Transverse colon (tissue), 4 donors: ENCODE measurements around the gene AXDND1. TPM values are rescaled to one million over a fixed set of nuclear protein-coding genes. Genes with fewer than 3 reads are reported as not detected.

ENCODE experiments used
- DNase-seq: peaks from one replicate; pipeline ENCODE4 v3.0.0-alpha.2; 2019
- H3K27ac ChIP-seq, 4 donors: fragments of 200-600 bp; sonication (generic); 2 replicates each; pipeline ENCODE4 v1.5.1; 2016 to 2018; ENCODE audit warnings: inconsistent platforms in 4 of 4
- H3K27me3 ChIP-seq: fragments of 200-600 bp; sonication (generic); 2 replicates; pipeline ENCODE4 v1.5.1; 2017; ENCODE audit warnings: inconsistent platforms
- H3K36me3 ChIP-seq, 4 donors: fragments of 200-600 bp; sonication (generic); 2 replicates each; pipeline ENCODE4 v1.5.1; 2017 to 2019; ENCODE audit warnings: inconsistent platforms in 4 of 4
- H3K4me1 ChIP-seq, 4 donors: fragments of 200-600 bp; sonication (generic); 2 replicates each; pipeline ENCODE4 v1.5.1; 2017 to 2020; ENCODE audit warnings: inconsistent platforms in 4 of 4
- H3K4me3 ChIP-seq, 4 donors: fragments of 200-600 bp; sonication (generic); 1 replicate in 1 of 4; 2 replicates in 3 of 4; pipeline versions ENCODE4 v1.5.1 to v1.6.1; 2017 to 2019; ENCODE audit warnings: inconsistent platforms in 4 of 4
- H3K9me3 ChIP-seq, 2 donors: fragments of 200-600 bp; sonication (generic); 2 replicates each; pipeline ENCODE4 v1.5.1; 2017 to 2019; ENCODE audit warnings: inconsistent platforms in 2 of 2
- CTCF ChIP-seq, 5 experiments: fragments of 200-600 bp in 3 of 5; fragments of 450-650 bp in 2 of 5; sonication (generic) in 3 of 5; IDR thresholded peaks; 1 replicate in 2 of 5; 2 replicates in 3 of 5; pipeline ENCODE4 v1.5.1; 2016 to 2017; ENCODE audit warnings: antibody characterized with exemption in 5 of 5, inconsistent platforms in 3 of 5, mild to moderate bottlenecking in 2 of 5, moderate library complexity in 1 of 5
- EP300 ChIP-seq: sonication (generic); formaldehyde crosslinking; IDR thresholded peaks from one replicate; pipeline ENCODE4 v1.6.1; 2017; ENCODE audit warnings: antibody characterized with exemption, low read depth
- POLR2A ChIP-seq: fragments of 450-650 bp; IDR thresholded peaks from one replicate; pipeline ENCODE4 v1.6.1; 2016; ENCODE audit warnings: antibody characterized with exemption, mild to moderate bottlenecking, moderate library complexity
- POLR2AphosphoS5 ChIP-seq, 3 donors: sonication (generic); formaldehyde crosslinking; IDR thresholded peaks; one replicate each; pipeline ENCODE4 v1.6.1; 2016; ENCODE audit warnings: antibody characterized with exemption in 3 of 3
- WGBS, 2 donors: methylation state at CpG; one replicate each; pipeline ENCODE4 v1.1.5; 2018; ENCODE audit warnings: low coverage in 1 of 2; 5-methylcytosine and 5-hydroxymethylcytosine counted together
- in situ Hi-C, 4 donors: fragments of 200-750 bp; cut with MboI; loops; one replicate each; pipeline versions ENCODE4 v1.15.0 to v1.15.1; 2017; ENCODE audit warnings: low sequenced_read_pairs in 3 of 4, low pct_ligation_motif_present in 1 of 4, low pct_unique_long_range_greater_than_20kb in 1 of 4
- intact Hi-C: fragments of 100-400 bp; cut with DNase I; formaldehyde crosslinking; loops from one replicate; pipeline ENCODE4 v1.15.1; 2023; ENCODE audit warnings: low total_unique reads
- total RNA-seq, 4 donors: library from RNA; depleted of rRNA; stranded (reverse); fragments of >200 nt; gene quantifications; one replicate each; pipeline ENCODE4 v1.1.0, GENCODE V29; 2016

Gene AXDND1
- total RNA-seq, 4 donors from 2014 or later: 3.1 to 8.4 (median 4.0) TPM

- intact Hi-C loops: no loop called here
- WGBS, 2 donors: 60% methylated on average over 1 of the region's 1 CpG; no CpG with 5 or more reads in 1 of the 2 donors
- no peak for DNase-seq
- Histone ChIP-seq H3K36me3 (no peaks in the 10 kb centered on the region), H3K4me3 (no peak overlapping the region), H3K4me1 (no peaks in the 10 kb centered on the region), H3K27ac (no peak overlapping the region), H3K9me3 (no peaks in the 10 kb centered on the region), H3K27me3 (no peaks in the 10 kb centered on the region)
- in situ Hi-C loops: no loop called here
- no peak for TF ChIP-seq POLR2AphosphoS5 (IDR thresholded peaks at IDR 0.05)
- TF ChIP-seq CTCF (IDR thresholded peaks at IDR 0.05): no peak
- no peak for TF ChIP-seq POLR2A
- no peak for TF ChIP-seq EP300
Measured at GRCh38 chr1:179530352-179530751, 164.6 kb downstream of the AXDND1 start.

GRCh38 chr1:179541774-179542173 lies 176.0 kb downstream of the AXDND1 start:
- WGBS, 2 donors: 70 to 78% methylated on average over 2 of the region's 2 CpGs
- no peaks in the 10 kb centered on the region for H3K36me3 ChIP-seq
- no peak overlapping the region for H3K27ac ChIP-seq
- DNase-seq: no peak
- H3K4me1 ChIP-seq: no peaks in the 10 kb centered on the region
- in situ Hi-C loops: no loop called here
- TF ChIP-seq CTCF (IDR thresholded peaks at IDR 0.05): no peak
- TF ChIP-seq EP300: no peak
- TF ChIP-seq POLR2A: no peak
- no peak for TF ChIP-seq POLR2AphosphoS5 (IDR thresholded peaks at IDR 0.05)
- H3K9me3 ChIP-seq: no peaks in the 10 kb centered on the region
- no peak overlapping the region for H3K4me3 ChIP-seq
- intact Hi-C loops: no loop called here
- peaks cover 2% of the 10 kb centered on the region for H3K27me3 ChIP-seq

GRCh38 chr1:179545321-179545720 lies 179.6 kb downstream of the AXDND1 start:
- no peak for DNase-seq
- intact Hi-C loops: no loop called here
- H3K27ac ChIP-seq: no peak overlapping the region
- H3K4me1 ChIP-seq: no peaks in the 10 kb centered on the region
- in situ Hi-C loops: no loop called here
- no peaks in the 10 kb centered on the region for H3K9me3 ChIP-seq
- H3K4me3 ChIP-seq: no peak overlapping the region
- no peaks in the 10 kb centered on the region for H3K36me3 ChIP-seq
- WGBS, 2 donors: 34% methylated on average over 3 of the region's 3 CpGs
- H3K27me3 ChIP-seq: peaks cover 2% of the 10 kb centered on the region
- no peak for TF ChIP-seq POLR2A
- TF ChIP-seq POLR2AphosphoS5 (IDR thresholded peaks at IDR 0.05): no peak
- no peak for TF ChIP-seq EP300
- TF ChIP-seq CTCF (IDR thresholded peaks at IDR 0.05): no peak

- TF ChIP-seq POLR2AphosphoS5 (IDR thresholded peaks at IDR 0.05): no peak
- TF ChIP-seq EP300: no peak
- no peak for TF ChIP-seq CTCF (IDR thresholded peaks at IDR 0.05)
- no peak for TF ChIP-seq POLR2A
- intact Hi-C loops (no loop called here), in situ Hi-C loops (no loop called here)
Measured at GRCh38 chr1:179547021-179547535, 181.3 kb downstream of the AXDND1 start.

More at GRCh38 chr1:179547021-179547535, 181.3 kb downstream of the AXDND1 start:
- H3K27ac ChIP-seq: no peak overlapping the region
- H3K9me3 ChIP-seq: no peaks in the 10 kb centered on the region
- WGBS, 2 donors: 77% methylated on average over 2 of the region's 2 CpGs; no CpG with 5 or more reads in 1 of the 2 donors
- no peak for DNase-seq
- no peaks in the 10 kb centered on the region for H3K27me3 ChIP-seq
- no peaks in the 10 kb centered on the region for H3K36me3 ChIP-seq
- H3K4me1 ChIP-seq: no peaks in the 10 kb centered on the region
- H3K4me3 ChIP-seq: no peak overlapping the region
